ENCODE measurements around the gene TNFAIP8L2. TPM values are rescaled to one million over a fixed set of nuclear protein-coding genes. Genes with fewer than 3 reads are reported as not detected.

The TNFAIP8L2 gene
- total RNA-seq (1 to 10 TPM in 3 of 6 donors, under 1 TPM in 3; 0.16 to 3.8 (median 0.90) TPM), polyA plus RNA-seq (1 to 10 TPM; 1.3 to 2.9 TPM)

DNA sequence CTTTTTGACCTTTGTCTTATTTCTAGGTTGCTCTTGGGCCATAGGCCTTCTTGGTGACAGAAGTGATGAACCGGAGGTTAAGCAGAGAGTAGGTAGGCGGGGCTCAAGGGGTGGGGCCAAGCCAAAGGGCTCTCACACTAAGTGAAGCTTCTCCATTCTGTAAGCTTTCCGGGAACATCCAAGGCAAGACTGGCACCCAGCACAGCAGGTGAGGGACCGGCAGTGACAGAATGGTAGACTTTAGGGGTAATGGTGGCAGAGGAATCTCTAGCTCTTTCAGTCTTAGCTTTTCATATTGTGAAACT lies at the start of gene TNFAIP8L2:
Gene TNFAIP8L2, plus strand, starts transcription at position 135 of the 305 bp plus-strand sequence. CDS start 2,049 bp downstream, outside the sequence.
- Histone ChIP-seq H3K4me3 (peak within 1 kb of the TSS in 1 of 4 donors; percentile 26), H3K27me3 (no peaks in the 10 kb centered on the region), H3K4me1 (no peaks in the 10 kb centered on the region), H3K36me3 (peaks cover 0 to 21% (median 0%) of the 10 kb centered on the region in 3 donors), H3K27ac (peak within 1 kb of the TSS in 1 of 4 donors; percentile 15), H3K9me3 (no peaks in the 10 kb centered on the region)
- intact Hi-C loops (cut with DNase I) = loop anchor here in 2 of 3 donors (10.0 kb wide), 2 partner anchors 62 to 132 kb away; no protein-coding TSS in a partner anchor
- TF ChIP-seq, protein P1, sequence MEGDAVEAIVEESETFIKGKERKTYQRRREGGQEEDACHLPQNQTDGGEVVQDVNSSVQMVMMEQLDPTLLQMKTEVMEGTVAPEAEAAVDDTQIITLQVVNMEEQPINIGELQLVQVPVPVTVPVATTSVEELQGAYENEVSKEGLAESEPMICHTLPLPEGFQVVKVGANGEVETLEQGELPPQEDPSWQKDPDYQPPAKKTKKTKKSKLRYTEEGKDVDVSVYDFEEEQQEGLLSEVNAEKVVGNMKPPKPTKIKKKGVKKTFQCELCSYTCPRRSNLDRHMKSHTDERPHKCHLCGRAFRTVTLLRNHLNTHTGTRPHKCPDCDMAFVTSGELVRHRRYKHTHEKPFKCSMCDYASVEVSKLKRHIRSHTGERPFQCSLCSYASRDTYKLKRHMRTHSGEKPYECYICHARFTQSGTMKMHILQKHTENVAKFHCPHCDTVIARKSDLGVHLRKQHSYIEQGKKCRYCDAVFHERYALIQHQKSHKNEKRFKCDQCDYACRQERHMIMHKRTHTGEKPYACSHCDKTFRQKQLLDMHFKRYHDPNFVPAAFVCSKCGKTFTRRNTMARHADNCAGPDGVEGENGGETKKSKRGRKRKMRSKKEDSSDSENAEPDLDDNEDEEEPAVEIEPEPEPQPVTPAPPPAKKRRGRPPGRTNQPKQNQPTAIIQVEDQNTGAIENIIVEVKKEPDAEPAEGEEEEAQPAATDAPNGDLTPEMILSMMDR (IDR thresholded peaks at IDR 0.05) = no peak
- peak; percentile 12 to 76 (median 56) for ATAC-seq
- no peak for FAIRE-seq
- WGBS, 2 donors = 59 to 66% methylated on average over 4 of the region's 4 CpGs
- peak in 1 of 6 donors; percentile 43 for DNase-seq

DNA sequence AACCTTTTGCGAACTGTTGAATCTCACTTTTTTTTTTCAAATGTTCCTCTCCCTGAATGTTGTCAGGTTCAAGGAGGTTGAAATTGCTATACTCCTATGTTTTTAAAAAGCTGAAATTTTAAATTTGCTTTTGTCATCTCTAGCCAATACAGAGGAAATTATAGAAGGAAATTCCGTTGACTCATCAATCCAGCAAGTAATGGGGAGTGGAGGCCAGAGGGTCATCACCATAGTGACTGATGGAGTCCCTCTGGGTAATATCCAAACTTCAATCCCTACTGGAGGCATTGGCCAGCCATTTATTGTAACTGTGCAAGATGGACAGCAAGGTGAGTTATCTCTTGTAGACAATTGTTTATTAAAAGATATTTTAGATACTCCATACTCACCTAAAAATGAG lies 49.6 kb upstream of the TNFAIP8L2 start:
- TF ChIP-seq, protein P1 (IDR thresholded peaks at IDR 0.05) = no peak
- ATAC-seq = no peak
- H3K27me3 ChIP-seq = no peaks in the 10 kb centered on the region
- no peaks in the 10 kb centered on the region for H3K36me3 ChIP-seq
- no peaks in the 10 kb centered on the region for H3K9me3 ChIP-seq
- H3K4me1 ChIP-seq = no peaks in the 10 kb centered on the region
- no peak overlapping the region for H3K4me3 ChIP-seq
- H3K27ac ChIP-seq = no peak overlapping the region
- 79 to 80% methylated on average over 2 of the region's 2 CpGs for WGBS, 2 donors
- intact Hi-C loops (cut with DNase I) = no loop called here
- no peak for DNase-seq
- no peak for FAIRE-seq

DNA sequence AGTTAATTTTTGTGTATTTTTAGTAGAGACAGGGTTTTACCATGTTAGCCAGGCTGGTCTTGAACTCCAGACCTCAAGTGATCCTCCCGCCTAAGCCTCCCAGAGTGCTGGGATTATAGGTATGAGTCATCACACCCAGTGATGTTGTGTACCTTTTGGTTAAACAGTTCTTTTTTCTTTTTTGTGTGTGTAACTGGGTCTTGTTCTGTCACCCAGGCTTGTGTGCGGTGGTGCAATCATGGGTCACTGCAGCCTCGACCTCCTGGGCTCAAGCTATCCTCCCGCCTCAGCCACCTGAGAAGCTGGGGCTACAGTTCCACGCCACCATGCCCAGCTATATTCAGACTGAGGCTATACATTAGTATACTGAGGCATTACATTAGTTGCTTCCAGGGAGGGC lies 48.1 kb upstream of the TNFAIP8L2 start:
- DNase-seq = no peak
- WGBS, 2 donors = 89 to 91% methylated on average over 5 of the region's 5 CpGs

GRCh38 chr1:151113877-151114276 lies 42.6 kb upstream of the TNFAIP8L2 start:
- intact Hi-C loops (cut with DNase I) = no loop called here
- no peaks in the 10 kb centered on the region for H3K9me3 ChIP-seq
- H3K27ac ChIP-seq = no peak overlapping the region
- H3K4me1 ChIP-seq = no peaks in the 10 kb centered on the region
- H3K36me3 ChIP-seq = no peaks in the 10 kb centered on the region
- no peak overlapping the region for H3K4me3 ChIP-seq
- TF ChIP-seq, protein P1 (IDR thresholded peaks at IDR 0.05) = no peak
- DNase-seq (no peak), FAIRE-seq (no peak), ATAC-seq (peak in 2 of 4 donors; percentile 34 to 43)
- H3K27me3 ChIP-seq = no peaks in the 10 kb centered on the region
- WGBS, 2 donors = 43 to 63% methylated on average over 5 of the region's 5 CpGs

More for the DNA sequence above, 48.1 kb upstream of the TNFAIP8L2 start:
- intact Hi-C loops (cut with DNase I) = no loop called here
- TF ChIP-seq, protein P1 (IDR thresholded peaks at IDR 0.05) = no peak
- Histone ChIP-seq H3K9me3 (no peaks in the 10 kb centered on the region), H3K27me3 (no peaks in the 10 kb centered on the region), H3K27ac (no peak overlapping the region), H3K4me3 (no peak overlapping the region), H3K4me1 (no peaks in the 10 kb centered on the region), H3K36me3 (no peaks in the 10 kb centered on the region)
- FAIRE-seq (no peak), ATAC-seq (no peak)

DNA sequence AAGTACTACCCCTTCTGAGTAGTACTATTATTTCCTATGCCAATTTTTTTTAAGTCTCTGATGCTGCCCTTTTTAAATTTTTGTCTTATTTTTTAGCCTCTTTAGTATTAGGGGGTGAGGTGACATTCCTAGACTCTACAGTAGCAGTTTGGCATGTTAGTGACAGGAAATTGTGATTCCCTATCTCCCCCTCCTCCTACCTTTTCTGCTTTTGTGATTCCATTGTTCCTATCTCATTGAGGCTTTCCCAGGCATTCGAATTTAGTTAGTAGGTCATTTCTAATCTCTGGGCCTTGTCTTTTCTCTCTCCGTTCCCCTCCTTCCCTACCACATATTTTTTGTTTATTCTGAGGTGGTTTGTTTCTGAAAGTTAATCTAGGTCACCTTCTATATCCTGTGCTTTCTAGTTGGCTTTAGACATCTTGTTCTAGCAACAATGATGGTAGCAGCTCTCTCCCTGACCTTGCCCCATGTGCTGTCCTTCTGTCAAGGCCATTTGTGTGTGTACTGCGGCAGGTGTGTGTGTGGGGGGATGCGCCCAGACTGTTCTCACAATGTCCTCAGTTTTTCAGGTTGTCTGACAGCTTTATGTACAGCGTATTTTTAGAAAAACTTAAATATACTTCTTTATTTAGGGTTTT lies 31.6 kb upstream of the TNFAIP8L2 start:
- DNase-seq (no peak), ATAC-seq (peak in 2 of 4 donors; percentile 40 to 68), FAIRE-seq (no peak)
- Histone ChIP-seq H3K4me3 (no peak overlapping the region), H3K9me3 (no peaks in the 10 kb centered on the region), H3K36me3 (no peaks in the 10 kb centered on the region), H3K27me3 (no peaks in the 10 kb centered on the region), H3K27ac (no peak overlapping the region), H3K4me1 (no peaks in the 10 kb centered on the region)
- intact Hi-C loops (cut with DNase I) = no loop called here
- WGBS, 2 donors = 35 to 53% methylated on average over 5 of the region's 5 CpGs
- TF ChIP-seq, protein P1 (IDR thresholded peaks at IDR 0.05) = no peak

Data from pancreas (tissue), 10 donors.